A172 (cell line): ENCODE measurements around the gene FAAP20. TPM values are rescaled to one million over a fixed set of nuclear protein-coding genes. Genes with fewer than 3 reads are reported as not detected.

Experiments used
- DNase-seq: peaks from one replicate; pipeline ENCODE4 v3.0.0-alpha.2; 2015; ENCODE audit warnings: low spot score
- total RNA-seq: library from RNA; depleted of rRNA; stranded (reverse); fragments of >200 nt; shearing (Covaris generic); gene quantifications from 2 replicates; pipeline ENCODE4 v1.2.3, GENCODE V29; 2014

The FAAP20 gene
- total RNA-seq, 1 experiment from 2014 or later, result 18.6 TPM

- DNase-seq, result no peak
These were observed 15.7 kb downstream of the FAAP20 start for GRCh38 chr1:2178875-2179274.

GRCh38 chr1:2177946-2178538 lies 16.5 kb downstream of the FAAP20 start:
- DNase-seq, result no peak

- no peak for DNase-seq
These were observed 17.0 kb downstream of the FAAP20 start for GRCh38 chr1:2177541-2177940.

- no peak for DNase-seq
These were observed 18.0 kb downstream of the FAAP20 start for GRCh38 chr1:2176615-2177014.

GRCh38 chr1:2175681-2176454 lies 18.7 kb downstream of the FAAP20 start:
- no peak for DNase-seq

- DNase-seq, result no peak
These were observed 19.5 kb downstream of the FAAP20 start for GRCh38 chr1:2175055-2175414.

GRCh38 chr1:2174348-2175054 lies 20.1 kb downstream of the FAAP20 start:
- peak; percentile 33 for DNase-seq

- DNase-seq, result no peak
These were observed 20.8 kb downstream of the FAAP20 start for GRCh38 chr1:2173546-2174347.

GRCh38 chr1:2172551-2173146 lies 21.9 kb downstream of the FAAP20 start:
- DNase-seq, result no peak

- no peak for DNase-seq
These were observed 22.6 kb downstream of the FAAP20 start for GRCh38 chr1:2172012-2172411.

GRCh38 chr1:2170211-2170610 lies 24.4 kb downstream of the FAAP20 start:
- peak; percentile 51 for DNase-seq

GRCh38 chr1:2169200-2169836 lies 25.3 kb downstream of the FAAP20 start:
- DNase-seq, result no peak

- DNase-seq, result no peak
These were observed 26.0 kb downstream of the FAAP20 start for GRCh38 chr1:2168535-2168934.

- no peak for DNase-seq
These were observed 26.5 kb downstream of the FAAP20 start for GRCh38 chr1:2168090-2168489.

GRCh38 chr1:2166695-2167094 lies 27.9 kb downstream of the FAAP20 start:
- no peak for DNase-seq

- DNase-seq, result no peak
These were observed 28.3 kb downstream of the FAAP20 start for GRCh38 chr1:2166254-2166653.

- no peak for DNase-seq
These were observed 28.9 kb downstream of the FAAP20 start for GRCh38 chr1:2165646-2166045.

GRCh38 chr1:2163205-2163604 lies 31.4 kb downstream of the FAAP20 start:
- no peak for DNase-seq

- DNase-seq, result no peak
These were observed 33.9 kb downstream of the FAAP20 start for GRCh38 chr1:2160451-2161300.

GRCh38 chr1:2159124-2159523 lies 35.4 kb downstream of the FAAP20 start:
- no peak for DNase-seq
